B cell (primary cell): ENCODE measurements around the gene TNF. TPM values are rescaled to one million over a fixed set of nuclear protein-coding genes. Genes with fewer than 3 reads are reported as not detected.
A peak's percentile ranks its signal among the peaks of the same experiment; 100 is the strongest.

Experiments
- ATAC-seq: fragments of 200-7000 bp; cut with Tn5 transposase; one replicate; pipeline ENCODE4 v1.10.0; 2021; ENCODE audit warnings: low read depth, mild to moderate bottlenecking, moderate number of reproducible peaks, moderate library complexity
- CTCF ChIA-PET: fragments of 350-600 bp; sonication (Branson Sonifier 250); formaldehyde crosslinking; loops from one replicate; lab custom pipeline; 2021; ENCODE audit warnings: antibody characterized with exemption, inconsistent platforms; lab: Charles Lee
- POLR2A ChIA-PET: fragments of 350-600 bp; sonication (Branson Sonifier 250); formaldehyde crosslinking; loops from one replicate; lab custom pipeline; 2021; ENCODE audit warnings: antibody characterized with exemption; lab: Charles Lee
- DNase-seq: peaks from one replicate; pipeline ENCODE4 v3.0.0; 2013
- H2AFZ ChIP-seq: 2 replicates; pipeline ENCODE4 v1.6.1; 2012; ENCODE audit warnings: mild to moderate bottlenecking, low read depth, low read length; ENCODE audit not compliant: insufficient read depth, poor library complexity, severe bottlenecking
- H3K27ac ChIP-seq, 2 donors: 1 replicate in 1 of 2; 2 replicates in 1 of 2; pipeline ENCODE4 v1.5.1; 2012 to 2013; ENCODE audit warnings: low read length in 2 of 2, mild to moderate bottlenecking in 2 of 2, moderate library complexity in 1 of 2
- H3K27me3 ChIP-seq, 4 experiments: fragments of 200-600 bp in 1 of 4; sonication (generic) in 1 of 4; replicated peaks in 1 of 4; 1 replicate in 2 of 4; 2 replicates in 2 of 4; pipeline versions ENCODE4 v1.6.1 to v1.7.0; 2013 to 2016; ENCODE audit warnings: low read length in 3 of 4, mild to moderate bottlenecking in 2 of 4, mixed read lengths in 1 of 4, moderate library complexity in 1 of 4; ENCODE audit not compliant: insufficient read depth in 4 of 4, control insufficient read depth in 3 of 4; ENCODE audit errors: control extremely low read depth in 1 of 4
- H3K36me3 ChIP-seq, 2 experiments: replicated peaks in 1 of 2; 1 replicate in 1 of 2; 2 replicates in 1 of 2; pipeline versions ENCODE4 v1.6.1 to v1.7.1; 2013; ENCODE audit warnings: low read length in 1 of 2; ENCODE audit not compliant: insufficient read depth in 2 of 2, control insufficient read depth in 1 of 2; ENCODE audit errors: control extremely low read depth in 1 of 2, extremely low read depth in 1 of 2
- H3K4me1 ChIP-seq, 2 donors: fragments of 200-600 bp in 1 of 2; sonication (generic) in 1 of 2; 1 replicate in 1 of 2; 2 replicates in 1 of 2; pipeline versions ENCODE4 v1.5.1 to v1.6.1; 2013 to 2017; ENCODE audit warnings: low read length in 2 of 2; ENCODE audit not compliant: control insufficient read depth in 2 of 2, insufficient read depth in 2 of 2
- H3K4me2 ChIP-seq: replicated peaks from 2 replicates; pipeline ENCODE3; 2012; ENCODE audit warnings: mild to moderate bottlenecking, low read depth, low read length; ENCODE audit not compliant: poor library complexity, severe bottlenecking
- H3K4me3 ChIP-seq, 5 experiments: fragments of 200-600 bp in 1 of 5; sonication (generic) in 1 of 5; 1 replicate in 3 of 5; 2 replicates in 2 of 5; pipeline versions ENCODE4 v1.5.1 to v1.7.0; 2011 to 2016; ENCODE audit warnings: low read length in 4 of 5, mild to moderate bottlenecking in 4 of 5, low read depth in 2 of 5, control low read depth in 1 of 5, moderate library complexity in 1 of 5; ENCODE audit not compliant: insufficient read depth in 1 of 5; ENCODE audit errors: control extremely low read depth in 1 of 5, extremely low read depth in 1 of 5
- H3K79me2 ChIP-seq: fragments of 200-600 bp; sonication (generic); one replicate; pipeline ENCODE4 v1.6.0; 2016; ENCODE audit warnings: low read length; ENCODE audit not compliant: control insufficient read depth, insufficient read depth
- H3K9ac ChIP-seq: fragments of 200-600 bp; sonication (generic); 2 replicates; pipeline ENCODE4 v1.6.1; 2017; ENCODE audit warnings: mild to moderate bottlenecking, low read length, moderate library complexity
- H3K9me3 ChIP-seq, 3 donors: one replicate each; pipeline versions ENCODE4 v1.6.1 to v1.7.1; 2013; ENCODE audit warnings: low read length in 2 of 3; ENCODE audit not compliant: control insufficient read depth in 2 of 3, insufficient read depth in 1 of 3; ENCODE audit errors: control extremely low read depth in 1 of 3
- H4K20me1 ChIP-seq: 2 replicates; pipeline ENCODE4 v1.6.0; 2012; ENCODE audit warnings: mild to moderate bottlenecking, low read length; ENCODE audit not compliant: insufficient read depth, control insufficient read depth, poor library complexity, severe bottlenecking
- H3K27ac Mint-ChIP-seq: one replicate; pipeline ENCODE4 v1.8.0; 2021; ENCODE audit warnings: mixed read lengths
- H3K27me3 Mint-ChIP-seq: one replicate; pipeline ENCODE4 v1.8.0; 2021; ENCODE audit warnings: mixed read lengths
- H3K4me1 Mint-ChIP-seq: one replicate; pipeline ENCODE4 v1.8.0; 2021; ENCODE audit warnings: mixed read lengths
- H3K4me3 Mint-ChIP-seq: one replicate; pipeline ENCODE4 v1.8.0; 2021; ENCODE audit warnings: mixed read lengths
- H3K9me3 Mint-ChIP-seq: one replicate; pipeline ENCODE4 v1.8.0; 2022; ENCODE audit warnings: mixed read lengths; ENCODE audit not compliant: insufficient read depth
- CTCF ChIP-seq: fragments of 200-600 bp; IDR thresholded peaks from one replicate; pipeline ENCODE4 v1.8.0; 2022; ENCODE audit warnings: antibody characterized with exemption, mild to moderate bottlenecking
- EZH2 ChIP-seq: IDR thresholded peaks from 2 replicates; pipeline ENCODE4 v1.6.1; 2012; ENCODE audit warnings: borderline replicate concordance, low read depth, mild to moderate bottlenecking, moderate library complexity, low read length; ENCODE audit not compliant: insufficient read depth, poor library complexity, severe bottlenecking
- WGBS: methylation state at CpG from one replicate; pipeline ENCODE4 v1.1.5; 2013; ENCODE audit warnings: missing lambda C conversion rate; ENCODE audit not compliant: insufficient coverage; 5-methylcytosine and 5-hydroxymethylcytosine counted together
- intact Hi-C: fragments of 100-400 bp; cut with micrococcal nuclease; formaldehyde crosslinking; loops from one replicate; pipeline ENCODE4 v1.10.0; 2022
- polyA plus RNA-seq: library from polyadenylated mRNA; depleted of rRNA; stranded (reverse); fragments of >200 nt; gene quantifications from 2 replicates; pipeline ENCODE4 v1.2.3, GENCODE V29; 2012
- total RNA-seq, 2 donors: library from RNA; stranded (reverse); fragments of 120-200 nt in 1 of 2; gene quantifications; 1 replicate in 1 of 2; 2 replicates in 1 of 2; pipeline versions ENCODE4 v1.2.3 to v1.2.4, GENCODE V29; 2013 to 2022

TNF gene
- total and polyA plus RNA-seq, 2 donors (not counting 1 experiment from before 2014, with no cell fraction given), result 21.9 to 22.2 TPM

DNA sequence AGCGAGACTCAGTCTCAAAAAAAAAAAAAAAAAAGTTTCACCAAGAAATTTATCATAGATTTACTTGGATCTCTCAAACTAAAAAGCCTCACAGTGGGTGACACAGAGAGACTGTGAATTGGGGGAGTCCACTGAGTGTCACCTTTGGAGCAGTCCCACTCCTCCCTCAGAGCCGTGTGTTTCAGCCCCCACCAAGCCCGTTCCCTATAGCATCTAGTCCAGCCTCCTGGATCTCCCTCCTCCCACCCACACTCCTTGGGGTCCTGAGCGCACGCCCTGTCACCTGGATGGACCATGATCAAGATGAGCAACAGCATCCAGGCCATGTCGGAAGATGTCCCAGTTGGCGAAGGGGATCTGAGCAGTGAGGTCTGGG is 17.0 kb downstream of the TNF start:
- no peaks in the 10 kb centered on the region for H3K27me3 ChIP-seq
- H2AFZ ChIP-seq, result peak overlapping the region; percentile 68
- Mint-ChIP-seq H3K27ac (peak overlapping the region; percentile 98), H3K4me1 (peaks cover 76% of the 10 kb centered on the region), H3K9me3 (no peaks in the 10 kb centered on the region), H3K27me3 (no peaks in the 10 kb centered on the region), H3K4me3 (peak overlapping the region; percentile 85)
- H3K36me3 ChIP-seq, result no peaks in the 10 kb centered on the region
- H3K4me3 ChIP-seq, result peak overlapping the region; percentile 7 to 62 (median 33)
- H4K20me1 ChIP-seq, result no peaks in the 10 kb centered on the region
- H3K27ac ChIP-seq, result peak overlapping the region; percentile 66 to 68
- ChIA-PET CTCF (interaction anchor here (0.6 to 35.3 kb wide), 6 partner anchors 11 to 400 kb away, joined by 3 to 2241 read pairs (median 4); partner anchors contain the start of genes ATP6V1G2, LST1, LTA and LTB), POLR2A (interaction anchor here (0.7 to 35.3 kb wide), 6 partner anchors 23 to 306 kb away, joined by 3 to 1450 read pairs (median 6); partner anchors contain the start of genes ATP6V1G2, DDX39B, LST1 and LTA)
- peak; percentile 1 for ATAC-seq
- no peak for TF ChIP-seq CTCF
- TF ChIP-seq EZH2, result no peak
- intact Hi-C loops, result loop anchor here (1.0 kb wide), 1 partner anchor 24 kb away; no protein-coding TSS in a partner anchor
- H3K4me2 ChIP-seq, result peak overlapping the region; percentile 71
- H3K9ac ChIP-seq, result peak overlapping the region; percentile 49
- peaks cover 80 to 90% of the 10 kb centered on the region in 2 donors for H3K4me1 ChIP-seq
- DNase-seq, result no peak
- peaks cover 87% of the 10 kb centered on the region for H3K79me2 ChIP-seq
- no peaks in the 10 kb centered on the region for H3K9me3 ChIP-seq
- WGBS, result 53% methylated on average over 3 of the region's 7 CpGs

DNA sequence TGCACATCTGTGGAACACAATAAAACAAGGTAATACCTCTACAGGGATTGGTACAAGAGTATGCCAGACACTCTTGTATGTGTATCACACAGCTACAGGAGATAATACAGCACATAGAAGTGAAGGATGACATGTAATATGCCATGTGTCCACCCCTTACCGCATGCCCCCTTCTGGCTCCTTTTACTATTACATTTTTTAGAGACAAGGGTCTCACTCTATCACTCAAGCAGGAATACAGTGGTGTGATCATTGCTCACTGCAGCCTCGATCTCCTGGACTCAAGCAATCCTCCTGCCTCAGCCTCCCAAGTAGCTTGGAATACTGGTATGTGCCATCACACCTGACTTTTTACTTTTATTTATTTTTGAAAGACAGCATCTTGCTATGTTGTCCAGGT is 21.6 kb downstream of the TNF start:
- DNase-seq (peak; percentile 86), ATAC-seq (peak; percentile 68)
- Mint-ChIP-seq H3K27ac (peak overlapping the region; percentile 75), H3K27me3 (no peaks in the 10 kb centered on the region), H3K9me3 (no peaks in the 10 kb centered on the region), H3K4me1 (peaks cover 52% of the 10 kb centered on the region), H3K4me3 (peak overlapping the region; percentile 35)
- Histone ChIP-seq H3K9me3 (no peaks in the 10 kb centered on the region), H4K20me1 (no peaks in the 10 kb centered on the region), H3K27ac (peak overlapping the region in 1 of 2 donors; percentile 27), H3K4me1 (peaks cover 49 to 61% of the 10 kb centered on the region in 2 donors), H3K4me3 (no peak overlapping the region), H3K36me3 (no peaks in the 10 kb centered on the region), H3K79me2 (peaks cover 58% of the 10 kb centered on the region), H2AFZ (no peak overlapping the region), H3K27me3 (no peaks in the 10 kb centered on the region), H3K4me2 (peak overlapping the region; percentile 60), H3K9ac (no peak overlapping the region)
- WGBS, result no CpG with 5 or more reads among the region's 2 CpGs
- TF ChIP-seq CTCF, result peak; percentile 80
- TF ChIP-seq EZH2, result no peak
- ChIA-PET POLR2A (interaction anchor here (1.0 to 35.3 kb wide), 3 partner anchors 9 to 31 kb away, joined by 3 to 1450 read pairs (median 5); partner anchors contain the start of genes ATP6V1G2, LST1, LTA and LTB), CTCF (interaction anchor here (0.6 to 35.3 kb wide), 14 partner anchors 13 to 582 kb away, joined by 3 to 2241 read pairs (median 8); partner anchors contain the start of genes AIF1, ATP6V1G2, DDX39B and LST1)
- intact Hi-C loops, result loop anchor here (1.0 kb wide), 1 partner anchor 16 kb away; no protein-coding TSS in a partner anchor
